Jurkat, Clone E6-1 (cell line): ENCODE measurements around the gene ARID3A.

Experiments
- DNase-seq: peaks from one replicate; pipeline ENCODE4 v3.0.0-alpha.2; 2011; ENCODE audit warnings: low read depth, low spot score
- H3K4me3 ChIP-seq: 2 replicates; pipeline ENCODE4 v1.5.1; 2011; ENCODE audit warnings: mild to moderate bottlenecking, low read length, control low read depth, moderate library complexity

Gene ARID3A

GRCh38 chr19:907183-907853, 18.5 kb upstream of the ARID3A start:
- no peak overlapping the region for H3K4me3 ChIP-seq
- no peak for DNase-seq

- no peak overlapping the region for H3K4me3 ChIP-seq
- DNase-seq, result no peak
These were observed 14.4 kb upstream of the ARID3A start for GRCh38 chr19:911197-912033.

GRCh38 chr19:912181-913079, 13.4 kb upstream of the ARID3A start:
- peak overlapping the region; percentile 75 for H3K4me3 ChIP-seq
- DNase-seq, result no peak

GRCh38 chr19:913080-913748, 12.6 kb upstream of the ARID3A start, which contains the start of gene R3HDM4:
TSS of gene R3HDM4 (minus strand) at chr19:913219. CDS start at chr19:913157, 62 bp downstream.
- no peak for DNase-seq
- H3K4me3 ChIP-seq, result peak within 1 kb of the TSS; percentile 75

- no peak for DNase-seq
- no peak overlapping the region for H3K4me3 ChIP-seq
These were observed 9.1 kb upstream of the ARID3A start for GRCh38 chr19:916645-917322.

- no peak within 1 kb of the TSS for H3K4me3 ChIP-seq
- no peak for DNase-seq
These were observed 8.3 kb upstream of the ARID3A start, which contains the start of gene KISS1R for GRCh38 chr19:917323-918151. TSS of gene KISS1R (plus strand) at chr19:917333. CDS start at chr19:917503, 170 bp downstream.

GRCh38 chr19:918152-918437, 7.7 kb upstream of the ARID3A start:
- no peak for DNase-seq
- H3K4me3 ChIP-seq, result no peak overlapping the region

GRCh38 chr19:918481-919198, 7.2 kb upstream of the ARID3A start:
- DNase-seq, result no peak
- H3K4me3 ChIP-seq, result no peak overlapping the region

GRCh38 chr19:919199-920050, 6.4 kb upstream of the ARID3A start:
- DNase-seq, result no peak
- H3K4me3 ChIP-seq, result no peak overlapping the region; the same call in 1 of the 2 replicates

GRCh38 chr19:920051-920864, 5.6 kb upstream of the ARID3A start:
- DNase-seq, result peak; percentile 35
- H3K4me3 ChIP-seq, result peak overlapping the region; percentile 48

GRCh38 chr19:924553-925086, 1.2 kb upstream of the ARID3A start:
- no peak for DNase-seq
- peak overlapping the region; percentile 78 for H3K4me3 ChIP-seq

- no peak for DNase-seq
- H3K4me3 ChIP-seq, result peak overlapping the region; percentile 78
These were observed 729 bp upstream of the ARID3A start for GRCh38 chr19:925087-925525.

GRCh38 chr19:926323-926588, 421 bp downstream of the ARID3A start:
- no peak for DNase-seq
- peak overlapping the region; percentile 78 for H3K4me3 ChIP-seq

GRCh38 chr19:926589-927350, 935 bp downstream of the ARID3A start:
- peak overlapping the region; percentile 78 for H3K4me3 ChIP-seq
- no peak for DNase-seq

- no peak for DNase-seq
- H3K4me3 ChIP-seq, result peak overlapping the region; percentile 78
These were observed 1.5 kb downstream of the ARID3A start for GRCh38 chr19:927351-927779.
